HG03060 (cell line): ENCODE data around the gene CEP95.
"Not testable (repeated sequence)": the region's sequence is repeated elsewhere in the genome, so short reads cannot be mapped to it uniquely, and the experiment has no call there.

ENCODE experiments used
- ATAC-seq: cut with Tn5 transposase; IDR thresholded peaks from one replicate; pipeline ENCODE4 v1.9.1; 2021; ENCODE audit warnings: low read depth, moderate number of reproducible peaks; ENCODE audit not compliant: unreplicated experiment

Gene CEP95

GRCh38 chr17:64555281-64555680 lies 48.5 kb downstream of the CEP95 start:
- ATAC-seq, result no peak

DNA sequence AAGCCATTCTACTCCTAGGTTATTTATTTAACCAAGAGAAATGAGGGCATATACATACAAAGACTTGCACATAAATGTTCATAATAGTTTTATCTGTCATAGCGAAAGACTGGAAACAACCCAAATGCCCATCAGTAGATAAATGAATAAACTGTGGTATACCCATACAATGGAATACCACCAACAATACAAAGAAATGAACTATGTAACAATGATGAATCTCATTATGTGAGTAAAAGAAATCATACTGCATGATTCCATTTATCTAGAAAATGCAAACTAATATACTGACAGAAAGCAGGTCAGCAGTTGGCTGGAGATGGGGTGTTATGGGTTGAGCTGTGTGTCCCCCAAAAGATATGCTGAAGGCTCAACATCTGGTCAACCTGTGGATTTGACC lies 57.3 kb downstream of the CEP95 start:
- no peak for ATAC-seq

DNA sequence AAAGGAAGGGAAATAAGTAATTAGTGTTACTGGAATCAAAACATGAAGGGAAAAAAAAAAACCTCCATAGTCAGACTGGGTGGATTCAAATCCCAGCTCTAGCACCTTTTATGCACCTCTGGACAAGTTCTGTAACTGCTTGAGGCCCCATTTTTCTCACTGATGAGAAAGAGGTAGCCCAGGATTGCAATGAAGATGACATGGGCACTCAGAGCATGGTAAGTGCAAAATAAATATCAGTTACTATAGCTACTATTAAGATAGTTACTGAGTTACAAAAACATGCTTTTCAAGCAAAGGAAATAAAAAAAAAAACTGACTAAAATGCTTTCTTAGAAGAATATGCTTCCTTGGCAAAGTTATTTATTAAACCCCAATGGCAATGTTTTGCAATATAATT lies 58.8 kb downstream of the CEP95 start:
- no peak for ATAC-seq

GRCh38 chr17:64571746-64572145 lies 65.0 kb downstream of the CEP95 start:
- no peak for ATAC-seq

GRCh38 chr17:64572682-64573154 lies 65.9 kb downstream of the CEP95 start:
- ATAC-seq, result no peak

- ATAC-seq, result no peak
These were observed 66.4 kb downstream of the CEP95 start for GRCh38 chr17:64573214-64573613.

- no peak for ATAC-seq
These were observed 67.9 kb downstream of the CEP95 start for GRCh38 chr17:64574646-64575045.

- ATAC-seq, result no peak
These were observed 68.7 kb downstream of the CEP95 start for GRCh38 chr17:64575431-64575830.

DNA sequence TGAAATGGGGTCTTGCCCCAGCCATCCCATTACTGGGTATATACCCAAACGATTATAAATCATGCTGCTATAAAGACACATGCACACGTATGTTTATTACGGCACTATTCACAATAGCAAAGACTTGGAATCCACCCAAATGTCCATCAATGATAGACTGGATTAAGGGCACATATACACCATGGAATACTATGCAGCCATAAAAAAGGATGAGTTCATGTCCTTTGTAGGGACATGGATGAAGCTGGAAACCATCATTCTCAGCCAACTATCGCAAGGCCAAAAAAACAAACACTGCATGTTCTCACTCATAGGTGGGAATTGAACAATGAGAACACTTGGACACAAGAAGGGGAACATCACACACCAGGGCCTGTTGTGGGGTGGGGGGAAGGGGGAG lies 70.2 kb downstream of the CEP95 start:
- not testable (repeated sequence) for ATAC-seq

DNA sequence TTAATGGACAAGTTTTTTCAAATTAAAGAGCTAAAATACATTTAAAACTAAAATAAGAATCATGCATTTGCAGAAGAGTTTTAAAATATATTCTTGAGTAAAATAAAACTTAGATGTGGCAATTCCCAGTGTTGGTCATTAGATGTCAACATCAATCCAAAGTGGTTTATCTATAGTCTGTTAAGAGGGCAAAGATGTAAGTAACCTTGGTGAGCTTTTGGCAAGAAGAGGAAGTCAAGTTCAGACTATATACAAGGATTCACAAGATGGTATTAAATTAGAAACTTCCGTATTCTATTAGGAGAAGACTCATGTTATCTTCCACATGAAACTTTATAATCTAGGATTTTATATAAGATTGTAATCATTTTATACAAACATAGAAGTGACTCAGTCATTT lies 73.1 kb downstream of the CEP95 start:
- ATAC-seq, result no peak

- ATAC-seq, result no peak
These were observed 73.9 kb downstream of the CEP95 start for GRCh38 chr17:64580384-64581315.

GRCh38 chr17:64583038-64583437 lies 76.3 kb downstream of the CEP95 start:
- no peak for ATAC-seq

DNA sequence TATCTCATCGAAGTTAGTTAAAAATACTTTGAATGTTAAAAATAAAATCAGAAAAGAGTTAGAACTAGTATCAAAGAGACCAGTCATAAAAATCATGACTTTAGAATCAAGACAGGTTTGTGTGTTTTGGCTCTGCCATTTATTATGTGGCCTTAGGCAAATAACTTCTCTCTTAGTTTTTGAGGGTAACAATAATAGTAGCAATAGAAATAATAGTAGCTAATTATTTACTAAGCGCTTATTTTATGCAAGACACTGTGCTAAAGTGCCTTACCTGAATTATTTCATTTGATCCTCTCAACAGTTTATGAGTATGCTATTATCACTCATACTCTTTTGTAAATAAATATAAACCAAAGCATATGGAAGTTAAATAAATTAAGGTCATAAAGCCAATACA lies 78.4 kb downstream of the CEP95 start:
- no peak for ATAC-seq
